ENCODE results near the gene IRGQ.

IRGQ gene

GRCh38 chr19:43625918-43626579 lies 30.1 kb upstream of the IRGQ start:
- Histone ChIP-seq H3K4me3 (ENCODE audit: low read depth in 1 of 2, low read length in 2 of 2) (no peak overlapping the region), H3K9me3 (ENCODE audit: control insufficient read depth in 1 of 2, low read length in 2 of 2) (no peaks in the 10 kb centered on the region), H3K4me1 (ENCODE audit: control insufficient read depth in 1 of 2, insufficient read depth in 2 of 2, low read length in 2 of 2) (no peaks in the 10 kb centered on the region), H3K36me3 (ENCODE audit: control insufficient read depth in 1 of 2, insufficient read depth in 2 of 2, low read length in 2 of 2) (no peaks in the 10 kb centered on the region), H3K27ac (ENCODE audit: low read depth, low read length) (no peak overlapping the region), H3K27me3 (ENCODE audit: control insufficient read depth in 1 of 2, insufficient read depth in 2 of 2, low read length in 2 of 2) (no peaks in the 10 kb centered on the region), H3K9ac (ENCODE audit: low read depth in 1 of 2, low read length in 2 of 2) (no peak overlapping the region)

GRCh38 chr19:43624933-43625332 lies 29.0 kb upstream of the IRGQ start:
- no peaks in the 10 kb centered on the region for H3K27me3 ChIP-seq (ENCODE audit: control insufficient read depth in 1 of 2, insufficient read depth in 2 of 2, low read length in 2 of 2)
- H3K36me3 ChIP-seq (ENCODE audit: control insufficient read depth in 1 of 2, insufficient read depth in 2 of 2, low read length in 2 of 2) = no peaks in the 10 kb centered on the region
- H3K9ac ChIP-seq (ENCODE audit: low read depth in 1 of 2, low read length in 2 of 2) = no peak overlapping the region
- no peaks in the 10 kb centered on the region for H3K9me3 ChIP-seq (ENCODE audit: control insufficient read depth in 1 of 2, low read length in 2 of 2)
- no peak overlapping the region for H3K27ac ChIP-seq (ENCODE audit: low read depth, low read length)
- H3K4me3 ChIP-seq (ENCODE audit: low read depth in 1 of 2, low read length in 2 of 2) = no peak overlapping the region
- peaks cover 5 to 10% of the 10 kb centered on the region in 2 donors for H3K4me1 ChIP-seq (ENCODE audit: control insufficient read depth in 1 of 2, insufficient read depth in 2 of 2, low read length in 2 of 2)

- H3K4me3 ChIP-seq (ENCODE audit: low read depth in 1 of 2, low read length in 2 of 2) = no peak overlapping the region
- H3K27me3 ChIP-seq (ENCODE audit: control insufficient read depth in 1 of 2, insufficient read depth in 2 of 2, low read length in 2 of 2) = no peaks in the 10 kb centered on the region
- H3K9ac ChIP-seq (ENCODE audit: low read depth in 1 of 2, low read length in 2 of 2) = no peak overlapping the region
- H3K9me3 ChIP-seq (ENCODE audit: control insufficient read depth in 1 of 2, low read length in 2 of 2) = no peaks in the 10 kb centered on the region
- H3K4me1 ChIP-seq (ENCODE audit: control insufficient read depth in 1 of 2, insufficient read depth in 2 of 2, low read length in 2 of 2) = peaks cover 7 to 10% of the 10 kb centered on the region in 2 donors
- H3K36me3 ChIP-seq (ENCODE audit: control insufficient read depth in 1 of 2, insufficient read depth in 2 of 2, low read length in 2 of 2) = no peaks in the 10 kb centered on the region
- no peak overlapping the region for H3K27ac ChIP-seq (ENCODE audit: low read depth, low read length)
These were observed 28.1 kb upstream of the IRGQ start for GRCh38 chr19:43623889-43624670.

- Histone ChIP-seq H3K9me3 (ENCODE audit: control insufficient read depth in 1 of 2, low read length in 2 of 2) (no peaks in the 10 kb centered on the region), H3K36me3 (ENCODE audit: control insufficient read depth in 1 of 2, insufficient read depth in 2 of 2, low read length in 2 of 2) (no peaks in the 10 kb centered on the region), H3K4me1 (ENCODE audit: control insufficient read depth in 1 of 2, insufficient read depth in 2 of 2, low read length in 2 of 2) (peaks cover 15 to 17% of the 10 kb centered on the region in 2 donors), H3K4me3 (ENCODE audit: low read depth in 1 of 2, low read length in 2 of 2) (no peak overlapping the region), H3K27me3 (ENCODE audit: control insufficient read depth in 1 of 2, insufficient read depth in 2 of 2, low read length in 2 of 2) (no peaks in the 10 kb centered on the region), H3K9ac (ENCODE audit: low read depth in 1 of 2, low read length in 2 of 2) (no peak overlapping the region), H3K27ac (ENCODE audit: low read depth, low read length) (no peak overlapping the region)
These were observed 27.0 kb upstream of the IRGQ start for GRCh38 chr19:43622956-43623355.

- no peak overlapping the region for H3K27ac ChIP-seq (ENCODE audit: low read depth, low read length)
- H3K9ac ChIP-seq (ENCODE audit: low read depth in 1 of 2, low read length in 2 of 2) = no peak overlapping the region
- no peak overlapping the region for H3K4me3 ChIP-seq (ENCODE audit: low read depth in 1 of 2, low read length in 2 of 2)
- H3K36me3 ChIP-seq (ENCODE audit: control insufficient read depth in 1 of 2, insufficient read depth in 2 of 2, low read length in 2 of 2) = no peaks in the 10 kb centered on the region
- H3K4me1 ChIP-seq (ENCODE audit: control insufficient read depth in 1 of 2, insufficient read depth in 2 of 2, low read length in 2 of 2) = peaks cover 15 to 17% of the 10 kb centered on the region in 2 donors
- H3K9me3 ChIP-seq (ENCODE audit: control insufficient read depth in 1 of 2, low read length in 2 of 2) = no peaks in the 10 kb centered on the region
- H3K27me3 ChIP-seq (ENCODE audit: control insufficient read depth in 1 of 2, insufficient read depth in 2 of 2, low read length in 2 of 2) = no peaks in the 10 kb centered on the region
These were observed 26.1 kb upstream of the IRGQ start for GRCh38 chr19:43622070-43622469.

GRCh38 chr19:43620061-43621001 lies 24.4 kb upstream of the IRGQ start:
- peak overlapping the region; percentile 90 for H3K27ac ChIP-seq (ENCODE audit: low read depth, low read length)
- no peaks in the 10 kb centered on the region for H3K9me3 ChIP-seq (ENCODE audit: control insufficient read depth in 1 of 2, low read length in 2 of 2)
- no peaks in the 10 kb centered on the region for H3K27me3 ChIP-seq (ENCODE audit: control insufficient read depth in 1 of 2, insufficient read depth in 2 of 2, low read length in 2 of 2)
- H3K4me1 ChIP-seq (ENCODE audit: control insufficient read depth in 1 of 2, insufficient read depth in 2 of 2, low read length in 2 of 2) = peaks cover 15 to 17% of the 10 kb centered on the region in 2 donors
- H3K36me3 ChIP-seq (ENCODE audit: control insufficient read depth in 1 of 2, insufficient read depth in 2 of 2, low read length in 2 of 2) = no peaks in the 10 kb centered on the region
- peak overlapping the region; percentile 77 to 91 for H3K9ac ChIP-seq (ENCODE audit: low read depth in 1 of 2, low read length in 2 of 2)
- H3K4me3 ChIP-seq (ENCODE audit: low read depth in 1 of 2, low read length in 2 of 2) = peak overlapping the region; percentile 83 to 94

- H3K4me1 ChIP-seq (ENCODE audit: control insufficient read depth in 1 of 2, insufficient read depth in 2 of 2, low read length in 2 of 2) = peaks cover 15 to 17% of the 10 kb centered on the region in 2 donors
- peak within 1 kb of the TSS; percentile 77 to 91 for H3K9ac ChIP-seq (ENCODE audit: low read depth in 1 of 2, low read length in 2 of 2)
- no peaks in the 10 kb centered on the region for H3K9me3 ChIP-seq (ENCODE audit: control insufficient read depth in 1 of 2, low read length in 2 of 2)
- H3K27me3 ChIP-seq (ENCODE audit: control insufficient read depth in 1 of 2, insufficient read depth in 2 of 2, low read length in 2 of 2) = no peaks in the 10 kb centered on the region
- peak within 1 kb of the TSS; percentile 90 for H3K27ac ChIP-seq (ENCODE audit: low read depth, low read length)
- peak within 1 kb of the TSS; percentile 83 to 94 for H3K4me3 ChIP-seq (ENCODE audit: low read depth in 1 of 2, low read length in 2 of 2)
- H3K36me3 ChIP-seq (ENCODE audit: control insufficient read depth in 1 of 2, insufficient read depth in 2 of 2, low read length in 2 of 2) = no peaks in the 10 kb centered on the region
These were observed 23.5 kb upstream of the IRGQ start, which contains the start of gene ZNF428 for GRCh38 chr19:43619262-43620060. TSS of gene ZNF428 (minus strand) at chr19:43619629. CDS start at chr19:43614304, 5,325 bp downstream.

- peak overlapping the region; percentile 83 to 94 for H3K4me3 ChIP-seq (ENCODE audit: low read depth in 1 of 2, low read length in 2 of 2)
- H3K9ac ChIP-seq (ENCODE audit: low read depth in 1 of 2, low read length in 2 of 2) = peak overlapping the region; percentile 77 to 91
- peak overlapping the region; percentile 90 for H3K27ac ChIP-seq (ENCODE audit: low read depth, low read length)
- H3K36me3 ChIP-seq (ENCODE audit: control insufficient read depth in 1 of 2, insufficient read depth in 2 of 2, low read length in 2 of 2) = peaks cover 0 to 2% of the 10 kb centered on the region in 2 donors
- no peaks in the 10 kb centered on the region for H3K27me3 ChIP-seq (ENCODE audit: control insufficient read depth in 1 of 2, insufficient read depth in 2 of 2, low read length in 2 of 2)
- no peaks in the 10 kb centered on the region for H3K9me3 ChIP-seq (ENCODE audit: control insufficient read depth in 1 of 2, low read length in 2 of 2)
- H3K4me1 ChIP-seq (ENCODE audit: control insufficient read depth in 1 of 2, insufficient read depth in 2 of 2, low read length in 2 of 2) = peaks cover 15 to 17% of the 10 kb centered on the region in 2 donors
These were observed 23.0 kb upstream of the IRGQ start for GRCh38 chr19:43618921-43619261.

GRCh38 chr19:43616954-43617353 lies 21.0 kb upstream of the IRGQ start:
- Histone ChIP-seq H3K4me1 (ENCODE audit: control insufficient read depth in 1 of 2, insufficient read depth in 2 of 2, low read length in 2 of 2) (peaks cover 15 to 17% of the 10 kb centered on the region in 2 donors), H3K27ac (ENCODE audit: low read depth, low read length) (no peak overlapping the region), H3K4me3 (ENCODE audit: low read depth in 1 of 2, low read length in 2 of 2) (no peak overlapping the region), H3K9me3 (ENCODE audit: control insufficient read depth in 1 of 2, low read length in 2 of 2) (no peaks in the 10 kb centered on the region), H3K36me3 (ENCODE audit: control insufficient read depth in 1 of 2, insufficient read depth in 2 of 2, low read length in 2 of 2) (peaks cover 0 to 19% of the 10 kb centered on the region in 2 donors), H3K9ac (ENCODE audit: low read depth in 1 of 2, low read length in 2 of 2) (no peak overlapping the region), H3K27me3 (ENCODE audit: control insufficient read depth in 1 of 2, insufficient read depth in 2 of 2, low read length in 2 of 2) (no peaks in the 10 kb centered on the region)

Measured in duodenal mucosa (tissue), 2 donors.